ENCODE data around the gene CNTN1.

The CNTN1 gene
- 0 to 4.3 (median 0) reads per million in 17 experiments for total RNA-seq

DNA sequence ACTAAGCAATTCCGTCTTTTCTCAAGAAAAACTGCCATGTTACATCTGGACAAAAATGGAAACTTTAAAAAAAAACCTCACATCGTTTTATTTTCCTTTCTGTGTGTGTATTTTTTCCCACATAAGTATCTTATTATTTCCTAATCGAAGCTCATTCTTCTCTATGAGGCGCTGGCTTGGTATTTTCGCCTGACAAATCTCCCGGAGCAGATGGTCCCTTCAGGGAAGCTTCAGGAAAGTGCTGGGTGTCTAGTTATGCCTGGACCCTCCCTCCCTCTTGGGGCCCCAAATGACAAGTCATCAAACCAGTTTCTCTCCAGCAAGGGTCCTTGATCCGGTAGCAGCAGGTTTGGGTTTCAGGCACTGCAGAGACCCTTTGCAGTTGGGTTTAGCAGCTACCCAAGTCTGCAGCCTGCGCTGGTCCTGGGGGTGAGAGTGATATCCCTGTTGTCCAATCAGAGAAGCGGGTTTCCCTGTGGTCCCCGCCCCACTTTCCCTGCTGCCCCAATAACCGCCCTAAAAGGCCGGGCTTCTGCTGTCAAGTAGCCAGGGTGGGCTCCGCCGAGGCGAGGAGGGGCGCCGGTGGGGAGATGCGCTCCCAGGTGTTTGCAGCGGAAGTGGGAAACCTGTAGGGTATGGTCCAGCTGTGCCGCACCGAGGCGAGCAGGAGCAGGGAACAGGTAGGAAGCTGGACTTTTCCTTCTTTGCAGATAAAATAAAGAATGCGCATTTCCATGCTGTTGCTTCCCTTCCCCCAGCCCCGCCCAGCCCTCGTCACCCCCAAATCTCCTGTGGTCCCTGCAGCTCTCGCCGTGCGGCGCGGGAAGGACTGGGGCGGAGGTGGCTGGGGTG, at the start of gene CNTN1:
Gene CNTN1 (plus strand): TSS at position 527 of the 852 bp plus-strand sequence.
- peak; percentile 8 to 19 (median 14) for DNase-seq

DNA sequence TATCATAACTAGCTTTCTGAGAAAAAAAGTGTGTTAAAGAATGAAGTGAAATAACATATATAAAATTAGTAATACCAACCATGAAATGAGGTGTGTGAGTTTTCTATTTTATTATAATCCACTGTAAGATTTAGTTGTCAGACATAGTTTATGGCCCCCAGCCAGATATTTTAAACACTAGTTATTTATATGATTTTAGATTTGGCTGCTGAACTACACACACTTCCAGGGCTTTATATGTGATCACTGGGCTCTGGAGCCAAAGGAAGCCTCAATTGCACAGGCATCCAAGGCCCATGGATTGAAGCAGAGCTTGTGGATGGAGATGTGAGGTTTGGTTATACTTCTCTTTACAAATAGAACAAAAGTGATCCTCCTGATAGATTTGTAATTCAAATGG, 48.7 kb upstream of the CNTN1 start:
- no peak for DNase-seq

DNA sequence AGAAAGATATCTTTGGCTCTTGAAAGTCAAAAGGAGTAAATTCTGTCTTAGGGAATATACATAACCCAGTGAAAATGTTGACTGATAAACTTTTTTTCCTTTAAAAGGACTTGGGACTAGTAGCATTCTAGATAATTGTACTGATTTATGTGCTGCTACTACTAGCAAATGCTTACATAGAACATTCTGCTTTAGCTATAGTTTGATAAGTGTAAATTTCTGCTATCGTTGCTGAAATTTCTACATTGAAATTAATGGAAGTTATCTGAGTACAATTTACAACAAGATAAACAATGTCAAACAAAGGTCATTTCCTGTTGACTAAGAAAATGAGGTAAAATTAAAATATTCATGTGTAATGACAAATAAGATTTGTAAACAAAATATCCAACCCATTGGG, 48.3 kb upstream of the CNTN1 start:
- no peak for DNase-seq

DNA sequence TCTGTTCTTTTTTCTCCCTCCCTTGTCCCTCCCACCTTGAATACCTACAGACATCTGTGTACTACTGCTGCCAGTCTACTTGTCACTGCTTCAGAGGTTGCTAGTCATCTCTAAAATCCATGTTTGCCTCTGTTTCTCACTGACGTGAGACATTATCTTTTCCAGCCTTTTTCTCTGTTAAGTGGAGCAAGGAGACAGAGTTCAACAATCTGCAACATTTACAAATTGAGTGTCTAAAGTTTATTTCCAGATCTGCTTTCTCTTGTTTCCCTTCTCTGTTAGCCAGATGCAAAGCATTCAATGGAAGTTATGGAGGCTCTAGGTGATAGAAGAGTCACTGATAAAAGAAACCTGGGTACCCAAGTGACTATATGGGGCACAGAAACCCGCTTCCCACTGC, 47.5 kb upstream of the CNTN1 start:
- DNase-seq, result no peak

DNA sequence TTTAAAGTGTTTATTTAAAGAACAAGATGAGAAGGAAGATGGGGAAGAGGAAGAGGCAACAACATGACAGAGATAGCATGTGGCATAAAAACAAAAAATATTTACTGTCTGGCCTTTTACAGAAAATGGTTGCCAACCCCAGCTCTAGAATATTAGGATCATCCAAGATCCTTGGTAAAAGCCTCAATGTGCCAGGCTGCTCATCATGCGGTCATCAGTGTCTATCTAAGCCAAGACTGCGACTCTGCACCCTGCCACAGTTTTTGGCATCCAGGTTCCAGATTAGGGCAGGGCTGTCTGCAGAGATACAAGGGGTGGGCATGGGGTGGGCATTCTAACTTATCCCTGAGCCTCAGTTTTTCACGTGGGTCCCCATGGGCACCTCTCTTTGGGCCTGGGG, 46.9 kb upstream of the CNTN1 start:
- no peak for DNase-seq

DNA sequence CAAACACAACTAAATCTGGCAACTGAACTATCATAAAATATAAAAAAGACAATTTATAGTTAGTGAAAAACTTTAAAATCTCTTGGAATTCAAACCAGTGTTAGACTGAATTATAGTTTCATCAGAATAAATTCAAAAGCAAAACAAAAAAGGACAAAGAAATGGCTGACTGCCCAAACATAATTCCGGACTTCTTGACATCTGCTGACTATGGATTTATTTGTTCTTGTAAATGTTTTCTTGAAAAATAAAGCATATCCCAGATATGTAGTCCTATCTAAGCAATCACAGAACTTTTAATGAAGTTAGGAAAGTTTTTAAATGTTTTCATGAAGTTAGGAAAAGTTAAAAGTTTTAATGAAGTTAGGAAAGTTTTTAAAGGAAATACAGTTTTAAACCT, 45.8 kb upstream of the CNTN1 start:
- no peak for DNase-seq

DNA sequence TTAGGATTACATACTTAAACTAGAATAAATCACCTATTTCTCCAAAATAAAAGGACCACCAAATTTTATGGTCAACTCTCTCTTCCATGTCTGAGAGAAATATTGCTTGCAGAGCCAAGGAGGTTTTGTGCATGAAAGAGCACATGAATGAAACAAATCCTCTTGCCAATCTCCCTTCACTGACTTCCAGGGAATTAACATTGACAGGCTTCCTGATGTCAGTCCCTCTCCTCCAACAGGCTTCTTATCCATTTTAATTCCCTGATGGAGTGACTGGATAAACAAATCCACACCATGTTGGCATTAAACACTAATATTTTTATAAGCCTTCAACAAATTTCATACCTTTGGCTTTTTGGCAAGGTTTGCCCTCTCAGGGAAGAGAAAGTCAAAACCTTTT, 45.3 kb upstream of the CNTN1 start:
- no peak for DNase-seq

DNA sequence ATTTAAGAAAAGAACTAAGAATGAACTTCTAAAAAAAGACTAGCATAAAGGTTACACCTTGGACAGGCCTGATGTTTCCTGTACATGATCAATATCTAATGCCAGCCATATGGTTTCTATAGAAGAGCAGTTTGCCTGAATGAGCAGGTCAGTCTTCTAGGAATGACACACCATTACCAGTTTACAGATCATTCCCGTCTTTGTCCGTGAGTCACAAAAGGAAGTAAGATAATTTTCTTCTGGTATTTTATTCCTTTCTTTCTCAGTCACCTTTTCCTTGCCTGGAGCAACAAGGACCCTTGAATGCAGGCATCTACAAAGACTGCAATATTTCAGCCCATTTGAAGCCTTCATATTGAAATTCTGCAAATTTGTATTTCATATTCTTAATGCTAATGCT, 44.6 kb upstream of the CNTN1 start:
- no peak for DNase-seq

DNA sequence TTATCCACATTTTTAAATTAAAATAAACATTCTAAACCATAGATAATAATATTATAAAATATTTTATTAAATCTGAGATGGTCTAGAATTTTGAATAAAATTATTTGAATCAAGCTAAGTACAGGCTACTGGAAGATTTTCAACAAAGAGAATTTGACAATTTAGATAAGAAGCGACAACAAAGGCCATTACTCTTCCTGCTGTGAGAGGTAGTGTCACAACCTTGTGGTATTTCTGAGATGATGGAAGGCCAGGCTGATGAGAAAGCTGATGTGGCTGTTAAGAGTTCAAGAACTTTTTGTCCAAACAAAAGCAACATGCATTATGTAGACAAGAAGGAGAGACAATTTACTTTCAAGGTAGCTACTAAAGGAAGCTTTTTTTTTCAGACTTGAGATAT, 43.7 kb upstream of the CNTN1 start:
- no peak for DNase-seq

DNA sequence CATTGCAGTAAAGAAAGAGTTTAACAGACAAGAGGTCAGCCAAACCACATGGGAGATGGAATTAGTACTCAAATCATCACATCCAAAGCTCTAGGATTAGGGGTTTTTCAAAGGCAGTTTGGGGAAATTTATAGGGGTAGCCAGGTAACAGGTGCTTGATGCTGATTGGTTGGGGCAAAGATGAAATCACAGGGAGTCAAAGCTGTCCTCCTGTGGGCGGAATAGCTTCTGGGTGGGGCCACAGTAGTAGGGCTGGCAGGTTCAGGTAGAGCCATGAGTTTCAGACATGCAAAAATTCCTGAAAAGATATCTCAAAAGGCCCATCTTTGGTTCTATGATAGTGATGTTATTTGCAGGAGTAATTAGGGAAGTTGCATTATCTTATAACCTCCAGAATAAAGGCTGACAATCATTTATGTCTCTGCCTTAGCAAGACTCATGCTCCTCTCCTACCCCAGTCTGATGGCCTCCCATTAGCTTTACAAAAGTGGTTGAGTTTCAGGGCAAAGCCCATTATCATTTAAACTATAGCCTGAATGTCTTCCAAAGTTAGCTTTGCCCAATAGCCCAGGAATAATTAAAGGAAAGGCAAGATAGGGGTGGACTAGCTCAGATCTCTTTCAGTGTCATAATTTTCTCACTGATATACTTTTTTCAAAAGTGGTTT, 42.1 kb upstream of the CNTN1 start:
- no peak for DNase-seq

DNA sequence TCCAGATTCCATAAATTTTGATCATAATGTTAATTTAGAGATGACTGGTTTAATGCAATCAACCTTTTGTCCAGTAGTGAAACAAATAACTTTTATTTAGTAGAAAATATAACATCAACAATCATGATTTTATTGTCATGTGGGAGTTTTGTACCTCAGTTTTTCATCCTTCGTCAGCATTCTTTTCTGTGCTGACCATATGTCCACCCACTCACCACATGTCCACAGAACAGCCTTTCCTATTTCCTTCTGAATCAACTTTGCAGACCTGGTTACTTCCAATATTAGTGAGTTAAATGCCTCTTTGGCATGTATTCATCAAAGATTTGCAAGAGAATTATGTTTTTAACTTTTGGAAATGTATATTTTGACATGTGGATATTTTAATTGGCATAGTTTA, 36.8 kb upstream of the CNTN1 start:
- no peak for DNase-seq

DNA sequence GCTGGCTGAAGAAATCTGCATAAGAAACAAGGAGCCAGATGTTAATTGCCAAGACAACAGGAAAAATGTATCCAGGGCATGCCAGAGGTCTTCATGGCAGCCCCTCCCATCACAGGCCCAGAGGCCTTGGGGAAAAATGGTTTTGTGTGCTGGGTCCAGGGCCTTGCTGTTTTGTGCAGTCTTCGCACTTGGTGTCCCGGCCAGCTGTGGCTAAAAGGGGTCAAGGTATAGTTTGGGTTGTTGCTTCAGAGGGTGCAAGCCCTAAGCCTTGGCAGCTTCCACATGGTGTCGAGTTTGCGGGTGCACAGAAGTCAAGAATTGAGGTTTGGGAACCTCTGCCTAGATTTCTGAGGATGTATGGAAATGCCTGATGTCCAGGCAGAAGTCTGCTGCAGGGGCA, 29.9 kb upstream of the CNTN1 start:
- DNase-seq, result no peak

DNA sequence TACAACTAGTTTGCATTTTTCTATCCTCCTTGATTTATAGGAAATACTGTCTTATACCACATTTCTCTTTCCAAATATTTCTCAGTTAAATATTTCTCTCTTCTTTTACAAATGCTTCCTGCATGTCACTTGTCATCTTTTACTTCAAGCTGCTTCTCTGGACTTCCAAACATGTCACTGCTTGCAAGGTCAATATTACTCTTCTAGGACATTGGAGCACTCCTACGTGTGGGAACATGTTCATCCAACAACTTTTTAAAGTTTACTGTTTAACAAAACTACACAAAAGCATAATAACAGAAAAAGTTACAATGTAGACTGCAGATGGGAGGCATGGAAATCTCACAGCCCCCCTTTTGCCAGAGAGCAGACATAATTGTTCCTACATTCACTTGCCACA, 28.5 kb upstream of the CNTN1 start:
- no peak for DNase-seq

DNA sequence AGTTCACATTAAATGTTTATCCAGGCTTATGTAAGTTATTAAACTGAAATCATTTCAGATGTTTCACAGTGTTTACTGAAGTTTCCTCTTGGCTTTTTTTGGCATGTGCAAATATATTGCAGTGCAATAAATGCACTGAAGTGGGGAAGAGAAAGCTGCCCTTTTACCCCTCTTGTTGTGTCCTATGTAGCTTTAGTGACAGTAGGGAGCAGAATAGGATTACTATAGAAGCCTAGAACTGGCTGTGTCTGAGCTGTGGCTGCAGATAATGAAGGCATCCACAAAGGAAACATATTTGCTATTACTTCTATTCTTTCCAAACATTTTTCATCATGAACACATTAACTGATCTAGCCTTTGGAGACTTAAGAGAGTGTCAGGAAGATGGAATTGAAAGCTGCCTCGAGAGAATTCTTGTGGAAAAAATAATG, 24.1 kb upstream of the CNTN1 start:
- DNase-seq, result no peak

DNA sequence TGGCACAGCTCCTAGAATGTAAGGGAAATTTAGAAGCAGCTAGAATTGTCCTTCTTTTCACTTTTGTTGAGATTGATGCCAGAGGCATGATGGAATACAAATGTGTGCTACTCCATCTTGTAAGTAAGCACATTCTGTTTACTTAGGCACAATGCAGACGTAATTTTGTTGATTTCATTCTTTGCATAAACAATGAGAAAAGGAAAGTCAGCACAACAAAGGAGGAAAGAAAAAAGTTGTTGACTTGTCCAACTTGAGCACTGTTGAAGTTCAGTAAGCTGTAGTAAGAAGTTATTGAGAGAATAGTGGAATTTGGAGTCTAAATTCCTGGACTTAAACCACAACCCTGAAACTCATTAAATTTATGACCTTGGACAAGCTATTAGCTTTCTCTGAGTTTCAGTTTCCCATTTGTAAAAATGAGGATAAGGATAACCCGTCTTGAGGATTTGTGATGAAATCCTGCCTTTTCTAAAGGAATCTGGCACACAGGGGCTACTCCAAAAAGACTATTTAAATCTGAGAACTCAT, 19.4 kb upstream of the CNTN1 start:
- DNase-seq, result no peak

DNA sequence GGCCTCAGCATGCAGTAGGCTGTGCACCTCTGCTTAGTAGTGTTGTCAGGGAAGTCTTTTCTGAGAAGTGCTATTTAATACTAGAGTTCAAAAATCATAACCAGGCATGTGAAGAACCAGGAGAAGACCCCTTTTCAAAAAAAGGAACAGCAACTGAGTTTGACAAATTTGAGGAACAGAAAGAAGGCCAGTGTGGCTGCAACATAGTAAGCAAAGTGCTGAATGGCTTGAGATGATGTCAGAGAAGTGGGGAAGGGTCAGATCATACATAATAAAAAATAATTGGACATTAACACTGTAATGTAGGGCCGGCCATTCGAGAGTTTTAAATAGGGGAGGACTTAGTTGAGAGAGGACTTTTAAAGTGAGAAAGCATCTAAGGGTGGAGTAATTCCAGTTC, 11.1 kb upstream of the CNTN1 start:
- DNase-seq, result peak in 1 of 4 experiments; percentile 19

DNA sequence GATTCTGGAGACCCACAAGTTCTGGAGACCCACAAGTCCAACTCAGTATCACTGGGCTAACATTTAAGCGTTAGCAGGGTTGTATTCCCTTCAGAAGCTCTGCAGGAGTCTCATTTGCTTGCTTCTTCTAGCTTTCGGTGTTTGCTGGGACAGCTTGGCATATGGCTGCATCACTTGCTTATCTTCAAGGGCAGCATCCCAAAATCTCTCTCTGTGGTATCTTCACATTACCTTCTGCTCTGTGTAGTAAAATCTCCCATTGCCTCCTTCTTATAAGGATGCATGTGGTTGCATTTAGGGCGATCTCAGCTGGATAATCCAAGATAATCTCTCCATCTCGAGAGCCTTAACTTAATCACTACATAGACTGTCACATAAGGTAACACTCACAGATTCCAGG, 7.3 kb upstream of the CNTN1 start:
- no peak for DNase-seq

DNA sequence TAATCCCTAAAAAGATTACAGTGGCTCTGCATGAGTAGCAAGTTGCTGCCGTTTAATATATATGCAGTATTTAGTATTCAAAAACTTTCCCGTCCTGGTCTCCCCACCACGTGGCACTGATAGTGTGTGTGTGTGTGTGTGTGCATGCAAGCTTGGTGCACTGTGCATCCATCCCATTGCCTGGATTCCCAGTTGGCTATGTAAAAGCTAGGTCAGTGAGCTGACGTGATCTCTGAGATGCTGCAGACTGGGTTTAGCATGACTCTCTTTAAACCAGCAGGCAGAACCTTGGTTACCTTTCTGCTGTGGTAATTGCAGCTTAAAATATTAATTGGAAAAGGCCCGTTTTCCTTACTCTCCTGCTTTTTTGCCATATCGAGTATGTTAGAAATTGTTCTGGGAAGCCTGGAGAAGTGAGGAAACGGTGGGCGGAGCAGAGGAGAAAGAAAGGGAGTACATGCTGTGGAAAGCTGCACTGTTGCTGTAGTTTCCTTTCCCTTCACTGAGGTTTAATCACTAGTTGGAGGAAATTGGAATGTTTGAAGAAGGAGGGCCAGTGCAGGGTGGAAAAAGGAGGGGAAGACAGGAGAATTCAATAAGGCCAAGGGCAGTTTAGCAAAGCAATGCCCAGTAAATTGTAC, 4.0 kb upstream of the CNTN1 start:
- DNase-seq, result no peak

DNA sequence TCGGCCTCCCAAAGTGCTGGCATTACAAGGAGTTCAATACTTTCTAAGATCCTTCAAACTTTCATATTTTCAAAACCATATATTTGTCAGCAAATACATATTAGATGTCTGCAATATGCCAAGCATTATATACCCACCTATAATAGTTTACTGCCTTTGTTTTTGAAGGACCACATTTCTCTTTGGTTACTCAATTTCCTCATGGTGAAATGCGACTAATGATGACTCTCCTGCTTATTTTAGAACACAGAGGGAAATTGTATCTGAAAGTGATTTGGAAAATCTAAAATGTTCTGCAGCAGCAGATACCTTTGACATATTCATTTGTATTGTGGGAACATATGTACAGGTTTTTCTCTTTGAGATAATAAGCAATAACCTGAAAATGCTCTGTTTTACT, 2.7 kb upstream of the CNTN1 start:
- no peak for DNase-seq

DNA sequence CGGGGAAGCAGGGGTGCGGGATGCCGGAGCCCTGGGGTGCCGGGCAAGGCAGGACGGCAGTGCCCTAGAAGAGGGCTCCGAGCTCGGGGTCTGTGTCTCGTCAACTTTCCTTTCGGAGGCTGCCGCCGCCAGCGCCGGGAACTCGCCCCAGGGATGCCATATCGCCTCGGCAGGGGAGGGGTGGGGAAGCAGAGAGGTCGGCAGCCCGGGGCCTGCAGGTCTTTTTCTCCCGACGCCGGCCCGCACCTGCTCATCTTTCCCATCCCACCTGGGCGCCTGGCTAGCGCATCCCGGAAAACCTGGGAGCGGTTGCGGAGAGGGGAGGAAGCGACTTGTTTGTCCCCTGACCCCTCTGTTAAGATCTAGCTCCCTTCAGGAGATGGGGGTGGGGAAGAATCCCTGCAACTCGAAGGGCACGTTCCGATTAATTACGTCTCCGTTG, 547 bp downstream of the CNTN1 start:
- no peak for DNase-seq

DNA sequence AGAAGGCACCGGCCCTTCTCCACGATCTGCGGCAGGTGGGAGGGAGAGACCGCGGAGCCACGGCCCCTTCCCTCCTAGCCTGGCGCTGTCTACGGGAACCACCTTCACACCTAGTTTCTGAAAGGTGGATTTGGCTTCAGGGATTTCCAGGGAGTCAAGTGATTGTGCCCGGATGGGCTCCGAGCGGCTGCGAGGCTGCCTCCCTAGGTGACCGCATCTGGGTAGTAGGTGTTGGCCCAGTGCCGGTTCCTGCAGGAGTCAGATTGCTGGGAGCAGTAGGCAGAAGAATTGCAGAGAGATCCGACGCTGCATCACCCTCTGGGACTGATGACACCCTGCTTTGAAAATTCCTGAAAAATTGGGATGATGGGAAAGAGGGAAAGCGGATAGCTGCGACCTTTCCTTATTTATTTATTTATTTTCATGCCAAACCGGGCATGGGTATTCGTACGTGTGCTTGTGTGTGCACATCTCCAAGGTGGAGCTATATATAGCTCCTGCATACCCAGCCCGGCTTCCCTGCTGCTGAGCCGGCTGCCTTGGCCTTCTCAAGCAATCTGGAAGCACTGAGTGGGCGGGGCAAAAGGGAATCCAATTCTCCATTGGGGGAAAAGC, 1.1 kb downstream of the CNTN1 start:
- DNase-seq, result no peak

DNA sequence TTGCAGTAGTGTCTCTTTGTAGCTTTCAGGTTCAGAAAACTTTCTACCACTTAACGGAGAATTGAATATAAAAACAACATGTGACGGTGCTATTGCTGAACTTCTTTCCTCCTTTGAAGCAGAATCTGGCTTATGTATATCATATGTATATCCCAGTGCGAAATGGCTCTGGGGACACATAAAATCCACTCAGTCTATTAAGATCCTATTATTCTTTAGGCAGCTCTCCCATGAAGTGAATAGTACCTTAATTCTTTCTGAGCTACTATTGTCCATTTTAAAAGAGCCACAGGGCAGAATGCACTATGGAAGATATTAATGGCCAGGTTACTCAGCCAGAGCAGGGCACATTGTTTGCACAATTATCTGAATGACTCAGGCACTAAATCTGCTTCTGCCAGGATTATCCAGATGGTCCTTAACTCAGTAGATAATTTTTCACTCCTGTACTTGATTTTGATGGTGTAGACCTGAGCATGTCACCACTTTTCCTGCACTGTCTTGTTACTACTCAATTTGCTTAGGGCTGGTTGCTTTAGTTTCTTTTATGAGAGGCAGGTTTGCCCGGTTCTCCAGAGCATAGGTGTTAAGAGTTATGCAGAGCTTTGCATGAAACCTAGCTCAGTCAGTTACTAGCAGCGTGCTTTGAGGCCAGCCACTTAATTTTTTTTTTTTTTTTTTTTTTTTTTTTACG, 5.5 kb downstream of the CNTN1 start:
- no peak for DNase-seq

Measured in suppressor macrophage (primary cell).